TTC549 (cell line): ENCODE results near the gene HACD4.

Experiments
- FAIRE-seq: peaks from 2 replicates; lab custom pipeline; 2012; peaks lifted over from hg19 to GRCh38; lab: Jason Lieb, UNC

Gene HACD4, protein sequence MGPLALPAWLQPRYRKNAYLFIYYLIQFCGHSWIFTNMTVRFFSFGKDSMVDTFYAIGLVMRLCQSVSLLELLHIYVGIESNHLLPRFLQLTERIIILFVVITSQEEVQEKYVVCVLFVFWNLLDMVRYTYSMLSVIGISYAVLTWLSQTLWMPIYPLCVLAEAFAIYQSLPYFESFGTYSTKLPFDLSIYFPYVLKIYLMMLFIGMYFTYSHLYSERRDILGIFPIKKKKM

DNA sequence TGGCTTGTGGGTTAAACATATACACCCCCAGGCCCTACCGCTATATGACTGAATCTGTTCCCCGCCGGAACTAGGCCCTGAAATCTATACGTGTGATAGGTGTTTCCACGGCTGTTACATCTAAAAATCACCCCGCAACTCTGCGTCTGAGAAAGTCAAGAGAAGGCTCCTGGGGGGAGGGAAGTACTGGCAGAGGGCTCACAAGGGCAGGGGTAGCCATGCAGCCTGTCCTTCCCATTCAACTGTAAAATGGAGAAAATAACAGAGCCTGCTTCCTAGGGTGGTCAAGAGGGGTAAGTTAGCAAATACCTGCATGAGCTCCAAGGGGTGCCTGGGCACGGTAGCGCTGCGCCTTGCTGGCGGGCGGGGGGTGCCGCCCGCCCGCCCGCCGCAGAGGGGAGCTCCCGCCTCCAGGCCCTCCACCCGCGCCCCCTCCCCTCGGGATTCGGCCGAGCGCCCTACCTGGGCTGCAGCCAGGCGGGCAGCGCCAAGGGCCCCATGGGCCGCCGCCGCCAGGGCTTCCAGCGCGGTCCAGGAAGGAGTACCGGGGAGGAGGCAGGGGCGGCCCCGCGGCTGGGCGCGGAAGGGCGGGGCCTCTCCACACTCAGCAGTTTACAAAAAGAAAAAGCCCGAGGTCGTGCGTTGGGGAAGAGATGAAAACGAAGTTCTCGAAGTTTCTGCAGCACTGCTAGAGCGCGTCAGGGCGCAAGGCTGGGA is at the start of gene HACD4:
Gene HACD4 (minus strand): TSS at position 550 of the 717 bp plus-strand sequence. CDS start 50 bp downstream, at position 500.
- no peak for FAIRE-seq

DNA sequence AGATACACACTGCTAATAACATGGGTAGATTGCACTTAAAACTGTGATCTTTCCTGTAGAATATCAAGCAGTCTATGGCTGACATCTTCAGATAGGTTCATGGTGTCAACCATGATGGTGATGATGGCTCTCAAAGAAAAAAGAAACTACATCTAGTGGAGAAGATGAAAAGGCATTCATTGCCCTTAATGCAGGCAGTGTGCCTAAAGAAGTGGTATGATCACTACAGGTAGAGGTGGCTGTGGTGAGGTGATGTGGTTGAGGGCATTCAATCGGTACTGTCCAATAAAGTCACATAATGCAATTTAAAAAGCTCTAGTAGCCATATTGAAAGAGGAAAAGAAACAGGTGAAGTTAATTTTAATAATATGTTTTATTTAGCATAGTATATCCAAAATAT is 49.4 kb upstream of the HACD4 start:
- FAIRE-seq = no peak

DNA sequence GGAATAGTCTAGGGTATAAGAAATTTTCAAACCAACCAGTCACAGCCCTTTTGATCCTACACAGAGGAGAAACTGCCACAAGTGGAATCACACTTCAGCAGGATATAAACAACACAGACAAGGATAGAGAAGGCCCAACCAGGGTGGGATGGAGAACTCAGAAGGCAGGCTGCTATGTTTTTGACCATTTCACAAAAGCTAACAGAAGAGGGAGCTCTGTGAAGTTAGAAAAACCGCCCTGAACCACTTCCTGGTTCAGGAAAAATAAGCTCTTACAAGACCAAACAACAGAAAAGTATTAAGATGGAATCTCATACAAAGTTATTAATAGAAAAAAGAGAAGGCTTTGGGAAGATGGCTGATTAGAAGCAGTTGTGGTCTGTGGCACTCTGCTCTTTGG is 47.3 kb upstream of the HACD4 start:
- no peak for FAIRE-seq

DNA sequence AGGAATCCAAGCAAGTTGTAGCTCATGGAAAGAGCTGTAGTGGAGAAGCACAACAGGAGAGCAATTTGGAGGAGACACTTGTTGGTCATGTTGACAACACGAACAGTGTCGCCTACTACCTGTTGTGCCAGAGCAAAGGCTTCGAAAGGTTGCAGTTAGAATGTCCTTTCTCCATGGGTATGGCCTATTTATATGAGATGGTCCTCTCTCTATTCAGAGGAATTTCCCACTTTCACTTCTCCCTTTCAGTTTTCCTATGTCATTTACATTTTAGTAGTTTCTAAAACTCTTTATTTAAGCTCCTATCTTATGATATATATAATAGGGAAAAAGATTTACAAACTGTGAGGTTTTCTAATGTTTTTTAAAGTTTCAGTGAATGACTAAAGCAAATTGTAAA is 46.3 kb upstream of the HACD4 start, which contains the start of gene IFNB1:
Gene IFNB1 (minus strand): TSS at position 162 of the 400 bp plus-strand sequence. CDS start 73 bp downstream, at position 89.
- no peak for FAIRE-seq

DNA sequence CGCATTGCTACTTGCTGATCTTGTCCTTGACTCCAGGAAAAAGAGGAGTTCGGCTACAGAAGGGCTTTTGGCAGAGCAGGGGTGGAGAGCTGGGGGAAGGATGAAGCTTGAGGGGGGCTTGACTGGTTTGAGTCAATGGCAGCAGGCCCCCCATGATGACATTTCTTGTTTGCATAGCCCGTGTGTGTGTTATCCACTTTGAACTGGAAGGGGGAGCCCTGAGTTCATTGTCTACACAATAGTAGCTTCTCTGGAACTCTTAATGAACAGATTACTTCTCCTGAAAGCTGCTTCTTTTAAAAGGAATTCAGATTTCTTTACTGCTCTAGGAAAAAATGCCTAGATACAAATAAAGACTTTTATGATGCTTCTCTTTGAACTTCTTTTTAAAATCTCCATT is 44.0 kb upstream of the HACD4 start:
- FAIRE-seq = no peak

DNA sequence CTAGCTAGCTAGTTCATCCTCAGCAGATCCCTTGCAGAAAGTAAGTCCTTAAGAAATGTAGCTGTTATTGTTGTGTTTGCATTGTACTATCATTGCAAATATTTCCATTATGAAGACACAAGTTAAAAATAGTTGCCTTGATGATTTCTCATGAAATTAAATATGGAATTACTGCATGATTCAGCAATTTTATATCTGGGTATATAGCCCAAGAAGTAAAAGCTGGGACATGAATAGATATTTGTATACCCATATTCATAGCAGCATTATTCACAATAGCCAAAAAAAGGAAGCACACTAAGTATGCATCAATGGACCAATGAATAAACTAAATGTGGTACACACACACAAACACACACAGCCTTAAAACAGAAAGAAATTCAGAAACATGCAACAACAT is 39.5 kb upstream of the HACD4 start:
- FAIRE-seq = no peak

DNA sequence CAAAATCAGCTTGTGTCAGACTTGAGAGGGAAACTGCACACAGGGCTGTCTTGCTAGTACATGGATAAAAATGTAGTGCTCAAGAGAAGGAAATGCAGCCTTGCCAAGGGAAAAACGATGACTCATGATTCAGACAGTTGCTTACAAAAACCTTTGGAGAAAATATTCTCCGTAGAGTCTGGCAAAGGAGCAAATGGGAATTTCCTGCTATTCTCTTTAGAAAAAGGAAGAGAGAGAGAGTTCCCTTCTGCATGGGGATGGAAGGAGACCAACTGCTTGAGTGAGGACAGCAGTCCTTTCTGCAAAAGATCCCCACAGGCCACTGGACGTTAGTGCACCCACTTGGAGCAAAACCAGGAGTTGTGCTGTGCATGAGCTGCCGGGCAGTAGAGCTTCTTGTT is 38.7 kb upstream of the HACD4 start:
- no peak for FAIRE-seq

DNA sequence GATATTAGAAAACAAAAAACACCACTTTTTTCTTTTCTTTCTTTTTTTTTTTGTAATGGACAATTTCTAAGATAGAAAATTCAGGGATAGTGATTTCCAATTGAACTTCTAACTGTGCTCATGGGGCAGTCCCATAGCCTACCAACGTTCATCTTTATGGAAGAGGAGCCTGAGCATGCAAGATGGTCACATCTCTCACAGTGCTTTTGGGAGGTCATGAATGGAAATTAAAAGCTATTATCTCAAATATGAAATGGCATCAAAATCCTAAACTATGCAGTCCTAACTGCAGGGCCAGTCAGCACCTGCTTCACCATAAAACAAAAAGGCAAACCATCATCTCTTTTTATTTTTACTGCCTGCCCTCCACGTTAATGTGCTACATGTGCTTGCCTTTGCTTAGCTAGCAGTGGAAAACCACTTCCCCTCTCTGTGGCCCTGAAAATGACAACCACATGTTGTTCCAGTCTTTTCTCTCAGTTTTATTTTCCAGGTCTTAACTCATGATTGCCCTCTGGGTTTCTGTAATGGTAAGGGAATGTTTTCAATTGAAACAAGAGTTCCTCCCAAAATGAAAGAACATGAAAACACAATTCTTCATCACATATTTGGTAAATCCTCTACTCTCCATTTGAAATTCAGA is 29.6 kb upstream of the HACD4 start:
- FAIRE-seq = no peak

DNA sequence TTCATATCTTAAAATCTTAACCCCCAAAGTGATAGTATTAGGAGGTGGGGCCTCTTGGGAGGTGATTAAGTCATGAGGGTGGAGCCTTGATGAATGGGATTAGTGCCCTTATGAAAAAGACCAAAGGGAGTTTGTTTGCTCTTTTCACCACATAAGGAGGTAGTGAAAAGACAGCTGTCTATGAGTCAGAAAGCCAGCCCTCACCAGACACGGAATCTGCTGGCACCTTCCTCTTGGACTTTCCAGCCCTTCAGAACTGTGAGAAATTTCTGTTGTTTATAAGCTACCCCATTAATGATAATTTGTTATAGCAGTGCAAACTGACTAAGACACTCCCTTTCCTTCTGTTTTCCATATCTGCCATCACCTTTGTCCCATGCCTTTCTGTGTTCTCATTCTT is 25.5 kb upstream of the HACD4 start:
- no peak for FAIRE-seq

DNA sequence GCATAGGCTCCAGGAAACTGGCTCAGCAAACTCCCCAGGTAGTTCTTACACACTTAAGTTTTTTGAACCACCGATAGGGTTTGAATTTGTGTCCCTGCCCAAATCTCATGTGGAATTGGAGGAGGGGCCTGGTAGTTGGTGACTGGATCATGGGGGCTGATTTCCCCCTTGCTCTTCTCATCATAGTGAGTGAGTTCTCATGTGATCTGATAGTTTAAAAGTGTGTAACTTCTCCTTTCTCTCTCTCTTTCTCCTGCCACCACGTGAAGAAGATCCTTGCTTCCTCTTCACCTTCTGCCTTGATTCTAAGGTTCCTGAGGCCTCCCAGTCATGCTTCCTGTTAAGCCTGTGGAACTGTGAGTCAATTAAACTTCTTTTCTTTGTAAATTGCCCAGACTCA is 22.4 kb upstream of the HACD4 start:
- no peak for FAIRE-seq

DNA sequence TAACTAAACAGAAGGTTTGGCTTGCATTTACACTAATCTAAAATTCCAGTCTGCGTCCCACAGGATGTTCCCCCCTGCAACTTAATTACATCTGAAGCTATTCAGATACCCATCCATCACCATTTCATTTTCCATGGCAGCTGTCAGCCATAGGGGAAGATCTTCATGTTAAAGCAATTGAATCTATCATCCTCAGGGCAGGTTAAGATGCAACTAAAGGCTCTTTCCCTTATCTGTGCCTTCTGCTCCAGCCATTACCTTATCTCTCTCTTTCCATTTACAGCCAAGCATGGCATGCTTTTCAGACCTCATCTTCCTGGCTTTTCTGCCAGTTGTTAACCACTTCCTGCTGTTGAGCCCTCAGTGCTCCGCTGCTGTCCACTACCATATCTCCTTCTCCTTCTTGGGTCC is 15.8 kb upstream of the HACD4 start:
- no peak for FAIRE-seq

DNA sequence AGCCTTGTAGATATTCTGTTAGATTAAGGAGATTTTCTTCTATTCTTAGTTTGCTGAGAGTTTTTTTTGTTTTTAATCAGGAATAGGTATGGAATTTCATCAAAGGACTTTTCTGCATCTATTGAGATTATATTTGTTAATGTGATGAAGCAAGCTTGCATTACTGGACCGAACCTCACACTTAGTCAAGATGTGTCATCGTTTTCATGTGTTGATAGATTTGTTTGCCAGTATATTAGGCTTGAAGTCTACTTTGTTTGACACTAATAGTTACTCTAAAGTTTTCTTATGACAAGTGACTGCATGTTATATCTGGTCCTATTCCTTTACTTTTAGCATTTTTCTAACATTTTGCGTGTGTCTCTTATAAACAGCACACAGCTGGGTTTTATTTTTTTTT is 12.4 kb upstream of the HACD4 start:
- FAIRE-seq = no peak

DNA sequence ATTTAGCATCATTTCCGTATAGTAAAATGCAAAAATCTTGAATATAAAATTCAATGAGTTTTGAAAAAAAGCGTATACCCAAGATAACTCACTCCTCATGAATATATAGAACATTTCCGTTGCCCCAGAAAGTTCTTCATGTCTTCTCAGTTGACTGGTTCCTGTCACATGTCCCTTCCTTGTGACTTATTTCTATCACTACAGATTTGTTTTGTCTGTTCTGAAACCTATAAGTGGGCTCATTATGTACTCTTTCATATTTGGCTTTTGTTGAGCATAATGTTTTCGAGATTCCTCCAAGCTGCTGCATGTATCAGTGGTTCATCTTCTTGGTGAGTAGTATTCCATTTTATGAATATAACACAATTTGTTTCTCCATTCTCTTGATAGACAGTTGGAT is 11.0 kb upstream of the HACD4 start:
- FAIRE-seq = no peak

DNA sequence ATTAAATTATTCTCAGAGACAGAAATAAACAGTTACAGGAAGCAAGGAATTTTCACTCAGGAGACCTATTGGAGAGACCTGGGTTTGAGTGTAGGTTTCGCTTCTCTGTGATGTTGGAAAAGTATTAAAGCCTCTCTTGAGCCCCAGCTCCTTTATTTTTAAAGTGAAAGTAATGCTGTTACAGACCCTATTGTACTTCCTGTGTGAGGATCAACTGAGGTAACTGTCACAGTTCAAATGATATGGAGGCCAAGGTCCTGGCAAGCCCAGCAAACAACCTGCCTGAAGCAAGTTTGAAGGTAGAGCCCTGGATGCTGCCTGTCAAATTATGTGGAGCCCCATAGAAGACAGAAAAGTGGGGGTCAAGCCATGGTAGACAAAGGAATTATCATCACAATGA is 7.9 kb upstream of the HACD4 start:
- FAIRE-seq = no peak

DNA sequence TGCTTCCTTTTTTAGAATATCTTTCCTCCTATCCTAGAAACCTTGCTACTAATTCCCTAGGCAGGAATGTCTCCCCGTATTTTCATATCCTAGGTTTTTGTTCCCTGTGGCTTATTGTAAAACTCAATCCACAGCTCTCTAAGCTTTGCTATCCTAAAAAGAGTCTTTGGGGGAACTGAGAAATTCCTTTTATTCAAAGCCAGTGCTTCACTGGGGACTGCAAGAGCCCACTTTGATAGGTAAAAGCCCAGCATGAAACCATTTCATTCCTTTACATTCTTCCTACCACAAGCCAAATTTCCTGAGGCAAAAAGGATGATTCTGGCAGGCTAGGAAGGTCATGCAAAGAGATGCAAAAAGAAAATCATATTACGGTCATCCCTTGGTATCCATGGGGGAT is 5.8 kb upstream of the HACD4 start:
- no peak for FAIRE-seq

DNA sequence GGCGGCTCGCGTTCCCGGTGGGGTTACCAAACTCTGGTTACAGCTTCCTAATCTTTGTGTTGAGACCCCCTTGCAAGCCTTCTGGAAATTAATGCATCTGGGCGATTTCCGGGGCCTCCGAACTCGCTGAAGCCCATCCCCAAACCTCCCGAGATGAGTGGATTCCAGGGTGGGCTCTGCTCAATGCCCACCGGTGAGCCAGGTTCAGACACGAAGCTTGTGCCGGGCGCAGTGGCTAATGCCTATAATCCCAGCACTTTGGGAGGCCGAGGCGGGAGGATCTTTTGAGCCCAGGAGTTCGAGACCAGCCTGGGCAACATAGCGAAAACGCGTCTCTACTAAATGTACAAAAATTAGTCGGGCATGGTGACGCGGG is 356 bp upstream of the HACD4 start:
- no peak for FAIRE-seq

DNA sequence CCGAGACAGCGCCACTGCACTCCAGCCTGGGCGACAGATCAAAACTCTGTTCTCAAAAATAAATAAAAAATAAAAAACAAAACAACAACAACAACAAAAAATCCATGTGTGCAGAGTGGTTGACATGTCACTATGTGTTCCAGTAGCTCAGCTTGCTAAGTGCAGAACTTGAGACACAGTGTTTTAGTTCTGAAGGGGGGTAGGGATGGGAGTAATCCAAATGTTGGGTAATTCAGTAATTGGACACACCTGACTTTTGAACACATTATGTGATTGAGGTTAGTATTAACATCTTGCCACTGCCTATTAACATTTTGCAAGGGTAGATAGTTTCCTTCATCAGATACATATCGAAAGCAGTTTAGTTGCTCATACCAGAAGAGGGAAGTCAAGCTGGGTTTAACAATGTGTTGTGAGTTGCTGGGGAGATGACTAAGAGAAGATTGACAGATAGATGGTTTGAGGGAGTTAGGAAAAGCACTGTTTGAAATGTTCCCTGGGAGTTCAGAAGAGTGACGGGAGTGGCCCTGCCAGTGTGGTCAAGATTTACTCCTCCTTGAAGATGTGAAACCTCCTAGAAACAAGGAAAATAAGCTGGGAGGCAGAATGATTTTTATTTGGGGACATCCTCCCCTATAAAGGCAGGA is 928 bp downstream of the HACD4 start:
- no peak for FAIRE-seq

DNA sequence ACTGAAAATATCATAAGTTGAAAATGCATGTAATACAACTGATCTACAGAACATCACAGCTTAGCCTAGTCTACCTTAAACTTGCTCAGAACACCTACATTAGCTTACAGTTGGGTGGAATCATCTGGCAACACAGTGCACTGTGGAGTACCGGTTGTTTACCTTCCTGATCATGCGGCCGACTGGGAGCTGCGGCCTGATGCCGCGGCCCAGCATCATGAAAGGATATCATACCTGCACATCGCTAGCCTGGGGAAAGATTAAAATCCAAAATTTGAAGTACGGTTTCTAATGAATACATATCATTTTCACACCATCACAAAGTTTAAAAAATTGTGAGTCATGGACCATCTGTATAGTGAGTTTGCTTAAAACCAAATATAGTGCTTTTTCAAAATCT is 1.8 kb downstream of the HACD4 start:
- FAIRE-seq = no peak

DNA sequence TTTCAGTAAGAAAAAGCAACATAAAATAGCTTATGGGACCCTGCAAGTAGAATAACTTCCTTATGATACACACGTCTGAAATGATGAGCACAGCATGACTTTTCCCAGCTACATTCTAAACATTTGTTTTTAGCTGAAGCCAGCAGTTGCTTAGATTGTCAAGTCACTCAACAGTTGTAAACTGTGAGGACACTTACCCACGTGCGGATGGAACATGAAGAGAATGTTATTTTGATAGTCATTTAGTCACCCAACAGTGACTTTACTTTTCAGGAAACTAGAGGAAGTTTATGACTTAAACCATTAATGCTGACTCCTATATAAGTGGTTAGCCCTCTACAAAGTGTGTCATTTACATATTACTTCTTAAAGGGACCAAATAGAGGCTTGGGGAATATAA is 3.0 kb downstream of the HACD4 start:
- no peak for FAIRE-seq

DNA sequence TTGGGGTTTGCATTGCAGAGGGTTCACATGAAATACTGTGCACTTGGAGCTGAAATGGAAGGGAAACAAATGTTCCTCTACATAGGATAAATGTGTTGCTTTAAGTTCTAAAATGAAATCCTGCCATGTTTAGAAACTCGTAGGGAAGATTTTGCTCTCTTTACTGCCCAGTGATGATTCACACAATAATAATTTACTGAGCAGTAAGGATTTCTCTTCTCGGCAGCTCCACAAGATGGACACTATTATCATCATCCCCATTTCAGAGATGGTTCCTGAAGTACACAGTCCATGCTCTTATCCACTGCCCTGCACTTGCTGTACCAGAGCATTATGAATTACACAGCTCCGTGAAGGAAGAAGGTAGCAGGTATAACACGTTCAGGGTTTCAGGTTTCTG is 4.1 kb downstream of the HACD4 start:
- no peak for FAIRE-seq

DNA sequence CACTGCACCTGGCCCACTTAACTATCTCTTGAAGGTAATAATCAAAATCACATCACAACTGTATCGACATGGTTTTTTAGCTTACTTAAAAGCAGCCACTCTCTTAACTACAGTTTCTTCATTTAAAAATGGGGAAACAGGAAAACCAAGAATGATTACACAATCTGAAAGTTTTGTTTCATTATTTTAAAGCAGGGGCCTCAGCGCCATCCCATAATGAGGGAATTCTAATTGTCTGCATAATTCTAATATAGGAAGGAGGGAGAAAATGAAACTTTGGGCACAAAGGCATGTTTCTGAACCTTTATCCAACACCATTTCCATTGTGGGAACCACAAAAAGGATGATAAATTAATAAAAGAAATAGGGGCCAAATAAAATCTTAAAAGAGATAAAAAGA is 7.6 kb downstream of the HACD4 start:
- FAIRE-seq = no peak

DNA sequence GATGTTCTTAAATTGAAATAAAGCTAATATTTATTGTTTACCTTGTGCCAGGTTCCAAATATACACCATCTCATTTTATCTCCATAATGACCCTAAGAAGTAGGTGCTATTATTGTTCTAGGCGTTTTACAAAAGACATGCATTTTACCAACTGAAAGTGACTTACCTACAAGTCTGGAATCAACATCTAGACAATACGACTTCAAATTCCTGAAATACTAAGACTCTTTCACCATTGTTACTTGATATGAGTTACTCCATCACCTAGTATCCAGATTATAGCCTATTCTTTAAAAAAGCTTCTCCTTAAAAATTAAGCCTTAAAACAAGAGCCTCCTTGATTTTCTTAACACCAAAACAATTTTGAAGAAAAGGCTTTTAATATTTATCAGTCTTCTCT is 13.3 kb downstream of the HACD4 start:
- FAIRE-seq = no peak
